Activated CD8-positive, alpha-beta T cell treated with anti-CD3 and anti-CD28 coated beads for 36 hours (primary cell): ENCODE data around the gene FCGR3A. TPM values are rescaled to one million over a fixed set of nuclear protein-coding genes. Genes with fewer than 3 reads are reported as not detected.

Experiments used
- ATAC-seq: fragments of 200-7000 bp; cut with Tn5 transposase; one replicate; pipeline ENCODE4 v1.10.0; 2021; ENCODE audit warnings: mild to moderate bottlenecking, moderate library complexity
- CTCF ChIA-PET: fragments of 350-600 bp; sonication (Branson Sonifier 250); formaldehyde crosslinking; loops from one replicate; lab custom pipeline; 2021; ENCODE audit warnings: antibody characterized with exemption; lab: Charles Lee
- POLR2A ChIA-PET: fragments of 350-600 bp; sonication (Branson Sonifier 250); formaldehyde crosslinking; loops from one replicate; lab custom pipeline; 2021; ENCODE audit warnings: antibody characterized with exemption; lab: Charles Lee
- DNase-seq: peaks from one replicate; pipeline ENCODE4 v3.0.0-alpha.2; 2020
- H3K27ac Mint-ChIP-seq: one replicate; pipeline ENCODE4 v1.8.0; 2021; ENCODE audit warnings: mild to moderate bottlenecking, mixed read lengths
- H3K27me3 Mint-ChIP-seq: one replicate; pipeline ENCODE4 v1.8.0; 2021; ENCODE audit warnings: mixed read lengths
- H3K36me3 Mint-ChIP-seq: one replicate; pipeline ENCODE4 v1.8.0; 2021; ENCODE audit warnings: low read depth, mixed read lengths
- H3K4me1 Mint-ChIP-seq: one replicate; pipeline ENCODE4 v1.8.0; 2021; ENCODE audit warnings: low read depth, mixed read lengths
- H3K4me3 Mint-ChIP-seq: one replicate; pipeline ENCODE4 v1.8.0; 2021; ENCODE audit warnings: mild to moderate bottlenecking, moderate library complexity, mixed read lengths
- H3K9me3 Mint-ChIP-seq: one replicate; pipeline ENCODE4 v1.8.0; 2021; ENCODE audit warnings: mixed read lengths
- intact Hi-C: fragments of 100-400 bp; cut with micrococcal nuclease; formaldehyde crosslinking; loops from one replicate; pipeline ENCODE4 v1.10.0; 2022
- total RNA-seq, 2 experiments: library from RNA; stranded (reverse); gene quantifications; one replicate each; pipeline ENCODE4 v1.2.3, GENCODE V29; 2021
- TF ChIP-seq, protein P1 (sequence below): fragments of 200-600 bp; IDR thresholded peaks from one replicate; pipeline ENCODE4 v1.8.0; 2022; ENCODE audit warnings: antibody characterized with exemption, mild to moderate bottlenecking

The FCGR3A gene
- total RNA-seq, 2 experiments from 2014 or later: 0.27 to 0.36 TPM

DNA sequence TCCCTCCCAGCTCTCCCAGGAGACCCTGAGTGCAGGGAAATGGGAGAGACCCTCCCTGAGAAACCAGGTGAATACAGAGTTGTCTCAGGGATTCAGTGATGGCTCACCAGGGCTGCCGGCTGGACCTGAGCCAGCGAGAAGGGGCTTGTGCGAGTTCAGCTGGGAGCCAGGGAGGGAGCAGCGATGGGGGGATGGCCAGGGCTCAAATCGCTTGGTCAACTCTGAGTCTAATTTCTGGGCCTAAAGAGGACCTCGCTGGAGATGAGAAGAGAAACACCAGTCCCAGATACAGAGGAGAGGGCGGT lies 37.9 kb downstream of the FCGR3A start:
- Mint-ChIP-seq H3K27me3 (peaks cover 8% of the 10 kb centered on the region), H3K4me3 (no peak overlapping the region), H3K9me3 (no peaks in the 10 kb centered on the region), H3K36me3 (no peaks in the 10 kb centered on the region), H3K27ac (no peak overlapping the region), H3K4me1 (peaks cover 4% of the 10 kb centered on the region)
- ChIA-PET CTCF (no interaction called here), POLR2A (interaction anchor here (1.7 kb wide), 1 partner anchor 9 kb away, joined by 4 read pairs; no protein-coding TSS in a partner anchor)
- ATAC-seq (no peak), DNase-seq (no peak)
- intact Hi-C loops: no loop called here
- TF ChIP-seq, protein P1, sequence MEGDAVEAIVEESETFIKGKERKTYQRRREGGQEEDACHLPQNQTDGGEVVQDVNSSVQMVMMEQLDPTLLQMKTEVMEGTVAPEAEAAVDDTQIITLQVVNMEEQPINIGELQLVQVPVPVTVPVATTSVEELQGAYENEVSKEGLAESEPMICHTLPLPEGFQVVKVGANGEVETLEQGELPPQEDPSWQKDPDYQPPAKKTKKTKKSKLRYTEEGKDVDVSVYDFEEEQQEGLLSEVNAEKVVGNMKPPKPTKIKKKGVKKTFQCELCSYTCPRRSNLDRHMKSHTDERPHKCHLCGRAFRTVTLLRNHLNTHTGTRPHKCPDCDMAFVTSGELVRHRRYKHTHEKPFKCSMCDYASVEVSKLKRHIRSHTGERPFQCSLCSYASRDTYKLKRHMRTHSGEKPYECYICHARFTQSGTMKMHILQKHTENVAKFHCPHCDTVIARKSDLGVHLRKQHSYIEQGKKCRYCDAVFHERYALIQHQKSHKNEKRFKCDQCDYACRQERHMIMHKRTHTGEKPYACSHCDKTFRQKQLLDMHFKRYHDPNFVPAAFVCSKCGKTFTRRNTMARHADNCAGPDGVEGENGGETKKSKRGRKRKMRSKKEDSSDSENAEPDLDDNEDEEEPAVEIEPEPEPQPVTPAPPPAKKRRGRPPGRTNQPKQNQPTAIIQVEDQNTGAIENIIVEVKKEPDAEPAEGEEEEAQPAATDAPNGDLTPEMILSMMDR: no peak

- TF ChIP-seq, protein P1: no peak
- CTCF ChIA-PET: interaction anchor here (0.9 kb wide), 1 partner anchor 23 kb away, joined by 3 read pairs; no protein-coding TSS in a partner anchor
- H3K4me3 Mint-ChIP-seq: no peak overlapping the region
Observed at GRCh38 chr1:161511018-161511755, 38.4 kb downstream of the FCGR3A start.

DNA sequence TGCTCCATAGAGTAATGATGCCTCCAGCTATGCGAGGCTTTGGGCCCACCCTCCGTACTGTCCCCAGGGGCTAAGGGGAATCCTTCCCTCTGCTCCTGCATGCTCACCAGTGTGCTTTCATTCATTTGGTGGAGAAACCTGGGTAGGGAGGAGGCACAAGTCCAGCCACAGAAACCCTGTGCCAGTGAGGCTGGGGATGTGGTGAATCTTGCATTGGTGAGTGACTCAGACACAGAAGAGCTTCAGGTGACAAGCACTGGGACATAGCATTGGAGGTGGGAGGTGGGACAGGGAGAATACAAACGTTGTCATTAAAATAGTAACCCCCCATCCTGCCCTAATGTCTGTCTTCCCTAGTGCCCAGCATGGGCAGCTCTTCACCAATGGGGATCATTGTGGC lies 39.1 kb downstream of the FCGR3A start:
- no peaks in the 10 kb centered on the region for H3K9me3 Mint-ChIP-seq
- H3K4me3 Mint-ChIP-seq: no peak overlapping the region
- no peak overlapping the region for H3K27ac Mint-ChIP-seq
- TF ChIP-seq, protein P1: no peak
- CTCF ChIA-PET: interaction anchor here (0.9 to 1.9 kb wide), 2 partner anchors 22 to 23 kb away, joined by 3 to 5 read pairs; no protein-coding TSS in a partner anchor
- peaks cover 10% of the 10 kb centered on the region for H3K4me1 Mint-ChIP-seq
- intact Hi-C loops: no loop called here
- DNase-seq (no peak), ATAC-seq (peak; percentile 51)
- POLR2A ChIA-PET: interaction anchor here (1.7 kb wide), 1 partner anchor 8 kb away, joined by 4 read pairs; no protein-coding TSS in a partner anchor
- peaks cover 16% of the 10 kb centered on the region for H3K27me3 Mint-ChIP-seq
- no peaks in the 10 kb centered on the region for H3K36me3 Mint-ChIP-seq

More at GRCh38 chr1:161511018-161511755, 38.4 kb downstream of the FCGR3A start:
- DNase-seq (no peak), ATAC-seq (no peak)
- peaks cover 9% of the 10 kb centered on the region for H3K4me1 Mint-ChIP-seq
- POLR2A ChIA-PET: interaction anchor here (1.7 kb wide), 1 partner anchor 9 kb away, joined by 4 read pairs; no protein-coding TSS in a partner anchor
- H3K36me3 Mint-ChIP-seq: no peaks in the 10 kb centered on the region
- H3K27ac Mint-ChIP-seq: no peak overlapping the region
- intact Hi-C loops: no loop called here
- peaks cover 12% of the 10 kb centered on the region for H3K27me3 Mint-ChIP-seq
- H3K9me3 Mint-ChIP-seq: no peaks in the 10 kb centered on the region

DNA sequence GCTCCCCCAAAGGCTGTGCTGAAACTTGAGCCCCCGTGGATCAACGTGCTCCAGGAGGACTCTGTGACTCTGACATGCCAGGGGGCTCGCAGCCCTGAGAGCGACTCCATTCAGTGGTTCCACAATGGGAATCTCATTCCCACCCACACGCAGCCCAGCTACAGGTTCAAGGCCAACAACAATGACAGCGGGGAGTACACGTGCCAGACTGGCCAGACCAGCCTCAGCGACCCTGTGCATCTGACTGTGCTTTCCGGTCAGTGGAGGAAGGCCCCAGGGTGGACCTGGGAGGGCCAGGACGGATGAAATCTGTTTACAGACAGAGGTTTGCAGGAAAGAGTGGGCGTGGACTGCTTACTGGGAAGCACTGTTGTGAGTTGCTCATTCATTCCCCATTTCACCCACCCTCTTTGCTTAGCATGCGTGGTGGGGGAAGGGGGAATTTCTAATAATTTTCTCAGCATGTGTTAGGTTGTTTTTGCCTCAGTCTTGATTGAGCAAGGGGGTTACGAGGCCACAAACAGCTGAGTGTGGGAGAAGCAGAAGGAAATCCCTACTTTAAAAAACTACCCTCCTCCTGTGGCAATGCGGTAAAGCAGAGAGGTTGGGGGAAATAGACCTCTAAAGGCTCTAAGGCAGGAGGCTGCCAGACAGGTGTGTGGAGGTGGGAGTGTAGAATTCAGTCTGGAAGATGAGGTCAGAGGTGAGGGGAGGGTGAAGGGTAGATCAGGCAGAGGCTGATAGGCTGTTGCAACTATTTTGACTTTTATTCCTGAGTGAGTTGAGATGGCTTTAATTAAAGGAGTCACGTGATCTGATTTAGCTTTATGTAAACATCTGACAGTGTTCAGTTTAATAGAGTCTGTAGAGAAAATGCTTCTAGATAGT lies 43.0 kb downstream of the FCGR3A start:
- no peak overlapping the region for H3K27ac Mint-ChIP-seq
- no peaks in the 10 kb centered on the region for H3K36me3 Mint-ChIP-seq
- no peaks in the 10 kb centered on the region for H3K9me3 Mint-ChIP-seq
- POLR2A ChIA-PET: no interaction called here
- CTCF ChIA-PET: interaction anchor here (1.1 to 1.3 kb wide), 2 partner anchors 19 to 235 kb away, joined by 3 to 4 read pairs; no protein-coding TSS in a partner anchor
- H3K4me1 Mint-ChIP-seq: peaks cover 10% of the 10 kb centered on the region
- H3K4me3 Mint-ChIP-seq: no peak overlapping the region
- intact Hi-C loops: no loop called here
- TF ChIP-seq, protein P1: no peak
- peaks cover 24% of the 10 kb centered on the region for H3K27me3 Mint-ChIP-seq
- DNase-seq (no peak), ATAC-seq (peak; percentile 30)
